ENCODE measurements around the gene ARSA. TPM values are rescaled to one million over a fixed set of nuclear protein-coding genes. Genes with fewer than 3 reads are reported as not detected.
A peak's percentile ranks its signal among the peaks of the same experiment; 100 is the strongest.

ARSA gene
- total and polyA plus RNA-seq, 2 donors (not counting 3 experiments of a cell fraction or from before 2014, with no cell fraction given): 22.3 to 33.6 TPM

DNA sequence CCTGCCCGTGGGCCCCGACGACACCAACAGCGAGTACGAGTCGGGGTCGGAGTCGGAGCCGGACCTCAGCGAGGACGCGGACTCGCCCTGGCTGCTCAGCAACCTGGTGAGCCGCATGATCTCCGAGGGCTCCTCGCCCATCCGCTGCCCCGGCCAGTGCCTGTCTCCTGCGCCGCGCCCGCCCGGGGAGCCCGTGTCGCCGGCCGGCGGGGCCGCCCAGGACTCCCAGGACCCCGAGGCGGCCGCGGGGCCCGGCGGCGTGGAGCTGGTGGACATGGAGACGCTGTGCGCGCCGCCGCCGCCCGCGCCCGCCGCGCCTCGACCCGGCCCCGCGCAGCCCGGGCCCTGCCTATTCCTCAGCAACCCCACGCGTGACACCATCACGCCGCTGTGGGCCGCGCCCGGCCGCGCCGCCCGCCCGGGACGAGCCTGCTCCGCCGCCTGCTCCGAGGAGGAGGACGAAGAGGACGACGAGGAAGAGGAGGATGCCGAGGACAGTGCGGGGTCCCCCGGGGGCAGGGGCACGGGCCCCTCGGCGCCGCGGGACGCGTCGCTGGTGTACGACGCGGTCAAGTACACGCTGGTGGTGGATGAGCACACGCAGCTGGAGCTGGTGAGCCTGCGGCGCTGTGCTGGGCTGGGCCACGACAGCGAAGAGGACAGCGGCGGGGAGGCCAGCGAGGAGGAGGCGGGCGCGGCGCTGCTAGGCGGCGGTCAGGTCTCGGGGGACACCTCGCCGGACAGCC, 23.5 kb downstream of the ARSA start:
- Histone ChIP-seq H3K79me2 (ENCODE audit: control insufficient read depth, insufficient read depth, low read length) (no peaks in the 10 kb centered on the region), H3K9me1 (replicated peaks; ENCODE audit: control insufficient read depth, extremely low read depth, insufficient read depth, low read length) (no peaks in the 10 kb centered on the region), H3K27ac (ENCODE audit: insufficient read depth, low read depth, low read length) (no peak overlapping the region), H3K9ac (replicated peaks; ENCODE audit: extremely low read depth, insufficient read depth, low read length) (no peak overlapping the region), H3K4me1 (ENCODE audit: control insufficient read depth, extremely low read depth, insufficient read depth, low read length) (no peaks in the 10 kb centered on the region), H3K27me3 (ENCODE audit: control insufficient read depth in 2 of 2, insufficient read depth in 2 of 2, low read length in 2 of 2) (peaks cover 35 to 37% of the 10 kb centered on the region in 2 experiments), H2AFZ (ENCODE audit: low read depth, low read length) (no peak overlapping the region), H3K4me2 (ENCODE audit: insufficient read depth, low read length) (no peak overlapping the region), H3K9me3 (replicated peaks; ENCODE audit: control insufficient read depth, insufficient read depth, low read length) (no peaks in the 10 kb centered on the region), H4K20me1 (replicated peaks; ENCODE audit: control insufficient read depth, extremely low read depth, insufficient read depth, low read length) (no peaks in the 10 kb centered on the region), H3K4me3 (replicated peaks in 1 of 3; ENCODE audit: insufficient read depth in 1 of 3, low read depth in 1 of 3, low read length in 3 of 3) (no peak overlapping the region), H3K36me3 (ENCODE audit: control insufficient read depth in 2 of 2, extremely low read depth in 1 of 2, insufficient read depth in 2 of 2, low read length in 2 of 2) (no peaks in the 10 kb centered on the region)
- FAIRE-seq: no peak
- POLR2A ChIA-PET: no interaction called here
- CTCF ChIA-PET: no interaction called here
- intact Hi-C loops (cut with micrococcal nuclease) (no loop called here), dilution Hi-C loops (cut with MboI; ENCODE audit: extremely low pct_ligation_motif_present, low sequenced_read_pairs) (no loop called here)
- BruUV-seq (replicated peaks): no TSS peak
- TF ChIP-seq EZH2 (IDR thresholded peaks at IDR 0.05; ENCODE audit: borderline replicate concordance, low read depth, low read length, severe bottlenecking): peak; percentile 12
- TF ChIP-seq JUN (IDR thresholded peaks at IDR 0.05; ENCODE audit: borderline replicate concordance, insufficient read depth, insufficient read length, low read depth): no peak
- no peak for DNase-seq (ENCODE audit: low read depth, low spot score)

GRCh38 chr22:50603511-50604255, 24.3 kb downstream of the ARSA start:
- Histone ChIP-seq H3K9me3 (replicated peaks; ENCODE audit: control insufficient read depth, insufficient read depth, low read length) (no peaks in the 10 kb centered on the region), H2AFZ (ENCODE audit: low read depth, low read length) (no peak overlapping the region), H3K27ac (ENCODE audit: insufficient read depth, low read depth, low read length) (no peak overlapping the region), H3K4me3 (replicated peaks in 1 of 3; ENCODE audit: insufficient read depth in 1 of 3, low read depth in 1 of 3, low read length in 3 of 3) (no peak overlapping the region), H3K4me1 (ENCODE audit: control insufficient read depth, extremely low read depth, insufficient read depth, low read length) (no peaks in the 10 kb centered on the region), H3K27me3 (ENCODE audit: control insufficient read depth in 2 of 2, insufficient read depth in 2 of 2, low read length in 2 of 2) (peaks cover 35 to 37% of the 10 kb centered on the region in 2 experiments), H3K4me2 (ENCODE audit: insufficient read depth, low read length) (no peak overlapping the region), H3K9me1 (replicated peaks; ENCODE audit: control insufficient read depth, extremely low read depth, insufficient read depth, low read length) (no peaks in the 10 kb centered on the region), H4K20me1 (replicated peaks; ENCODE audit: control insufficient read depth, extremely low read depth, insufficient read depth, low read length) (no peaks in the 10 kb centered on the region), H3K79me2 (ENCODE audit: control insufficient read depth, insufficient read depth, low read length) (no peaks in the 10 kb centered on the region), H3K36me3 (ENCODE audit: control insufficient read depth in 2 of 2, extremely low read depth in 1 of 2, insufficient read depth in 2 of 2, low read length in 2 of 2) (no peaks in the 10 kb centered on the region), H3K9ac (replicated peaks; ENCODE audit: extremely low read depth, insufficient read depth, low read length) (no peak overlapping the region)
- no peak for DNase-seq (ENCODE audit: low read depth, low spot score)
- intact Hi-C loops (cut with micrococcal nuclease) (no loop called here), dilution Hi-C loops (cut with MboI; ENCODE audit: extremely low pct_ligation_motif_present, low sequenced_read_pairs) (no loop called here)
- BruUV-seq (replicated peaks): no TSS peak
- ChIA-PET POLR2A (no interaction called here), CTCF (interaction anchor here (1.2 kb wide), 1 partner anchor 48 kb away, joined by 3 read pairs; no protein-coding TSS in a partner anchor)
- TF ChIP-seq GATA2 (IDR thresholded peaks at IDR 0.05; ENCODE audit: insufficient read depth, insufficient read length, low read depth, low read length): no peak
- TF ChIP-seq FOS (IDR thresholded peaks at IDR 0.05; ENCODE audit: borderline replicate concordance, insufficient read depth, low read length): no peak
- no peak for TF ChIP-seq POLR2A (IDR thresholded peaks at IDR 0.05; ENCODE audit: low read depth, low read length)
- no peak for TF ChIP-seq JUN (IDR thresholded peaks at IDR 0.05; ENCODE audit: borderline replicate concordance, insufficient read depth, insufficient read length, low read depth)
- TF ChIP-seq EZH2 (IDR thresholded peaks at IDR 0.05; ENCODE audit: borderline replicate concordance, low read depth, low read length, severe bottlenecking): peak; percentile 92
- no peak for FAIRE-seq
